Panc1 (cell line): ENCODE data around the gene IL17C. TPM values are rescaled to one million over a fixed set of nuclear protein-coding genes. Genes with fewer than 3 reads are reported as not detected.

Experiments used
- ATAC-seq: fragments of 200-7000 bp; cut with Tn5 transposase; 2 replicates; pipeline ENCODE4 v1.9.1; 2020; ENCODE audit warnings: mild to moderate bottlenecking, moderate library complexity
- BruUV-seq: library from RNA; stranded (reverse); fragments of 400-500 nt; replicated peaks from 2 replicates; lab custom pipeline; 2021; lab: Mats Ljungman, UMichigan
- CTCF ChIA-PET: fragments of 300-600 bp; sonication (Branson Sonifier 250); formaldehyde crosslinking; loops from one replicate; lab custom pipeline; 2022; ENCODE audit warnings: antibody characterized with exemption; lab: Charles Lee
- POLR2A ChIA-PET: fragments of 300-600 bp; sonication (Branson Sonifier 250); formaldehyde crosslinking; loops from one replicate; lab custom pipeline; 2022; ENCODE audit warnings: antibody characterized with exemption; lab: Charles Lee
- DNase-seq: peaks from one replicate; pipeline ENCODE4 v3.0.0-alpha.2; 2010; ENCODE audit warnings: low read depth, low spot score
- H3K27ac ChIP-seq: 2 replicates; pipeline ENCODE4 v1.5.1; 2011; ENCODE audit warnings: mild to moderate bottlenecking, low read length, inconsistent platforms
- H3K27me3 ChIP-seq: fragments of 200-500 bp; sonication (Bioruptor generic); 2 replicates; pipeline ENCODE4 v1.6.0; 2014; ENCODE audit warnings: low read length, inconsistent platforms; ENCODE audit not compliant: control insufficient read depth, insufficient read depth
- H3K36me3 ChIP-seq: fragments of 200-500 bp; sonication (Bioruptor generic); 2 replicates; pipeline ENCODE4 v1.5.1; 2014; ENCODE audit warnings: inconsistent platforms, mild to moderate bottlenecking, low read length, moderate library complexity; ENCODE audit not compliant: control insufficient read depth, insufficient read depth
- H3K4me1 ChIP-seq: 2 replicates; pipeline ENCODE4 v1.5.1; 2011; ENCODE audit warnings: inconsistent platforms, mild to moderate bottlenecking, low read length, moderate library complexity; ENCODE audit not compliant: control insufficient read depth, insufficient read depth
- H3K4me3 ChIP-seq, 2 experiments: 2 replicates each; pipeline ENCODE4 v1.5.1; 2011 to 2012; ENCODE audit warnings: low read depth in 2 of 2, low read length in 2 of 2, mild to moderate bottlenecking in 2 of 2, inconsistent platforms in 1 of 2, moderate library complexity in 1 of 2
- H3K9me3 ChIP-seq: fragments of 200-500 bp; sonication (Bioruptor generic); 2 replicates; pipeline ENCODE4 v1.5.1; 2014; ENCODE audit warnings: low read depth, mild to moderate bottlenecking, inconsistent platforms, low read length, moderate library complexity; ENCODE audit not compliant: control insufficient read depth, insufficient read depth
- POLR2AphosphoS5 ChIP-seq: IDR thresholded peaks from 2 replicates; pipeline ENCODE4 v1.6.1; 2012; ENCODE audit warnings: mild to moderate bottlenecking, low read depth, low read length, moderate library complexity
- SIN3A ChIP-seq: IDR thresholded peaks from 2 replicates; pipeline ENCODE4 v1.6.1; 2012; ENCODE audit warnings: low read depth, mild to moderate bottlenecking, low read length, moderate library complexity, borderline replicate concordance; ENCODE audit not compliant: insufficient read depth
- TCF7L2 ChIP-seq: IDR thresholded peaks from 2 replicates; pipeline ENCODE4 v1.6.1; 2011; ENCODE audit warnings: mild to moderate bottlenecking, low read depth, low read length, inconsistent platforms
- in situ Hi-C: cut with HindIII; loops from 2 replicates; pipeline ENCODE4 v1.10.0; 2016; ENCODE audit warnings: low sequenced_read_pairs, low pct_unique_long_range_greater_than_20kb
- intact Hi-C: fragments of 100-400 bp; cut with micrococcal nuclease; formaldehyde crosslinking; loops from one replicate; pipeline ENCODE4 v1.10.0; 2022; ENCODE audit not compliant: unreplicated experiment
- total RNA-seq: library from RNA; stranded (reverse); gene quantifications from one replicate; pipeline ENCODE4 v1.2.1, GENCODE V29; 2021; ENCODE audit not compliant: unreplicated experiment
- TF ChIP-seq, protein P1 (sequence below): fragments of 450-650 bp; IDR thresholded peaks from 2 replicates; pipeline ENCODE4 v1.5.1; 2017; ENCODE audit warnings: mild to moderate bottlenecking
- TF ChIP-seq, protein P2 (sequence below), 2 experiments: IDR thresholded peaks; 2 replicates each; pipeline ENCODE4 v1.6.1; 2011 to 2012; ENCODE audit warnings: low read depth in 2 of 2, control low read depth in 1 of 2, low read length in 1 of 2, mild to moderate bottlenecking in 1 of 2, moderate library complexity in 1 of 2; ENCODE audit not compliant: insufficient read depth in 1 of 2

IL17C gene
- total RNA-seq, 1 experiment from 2014 or later = not detected

DNA sequence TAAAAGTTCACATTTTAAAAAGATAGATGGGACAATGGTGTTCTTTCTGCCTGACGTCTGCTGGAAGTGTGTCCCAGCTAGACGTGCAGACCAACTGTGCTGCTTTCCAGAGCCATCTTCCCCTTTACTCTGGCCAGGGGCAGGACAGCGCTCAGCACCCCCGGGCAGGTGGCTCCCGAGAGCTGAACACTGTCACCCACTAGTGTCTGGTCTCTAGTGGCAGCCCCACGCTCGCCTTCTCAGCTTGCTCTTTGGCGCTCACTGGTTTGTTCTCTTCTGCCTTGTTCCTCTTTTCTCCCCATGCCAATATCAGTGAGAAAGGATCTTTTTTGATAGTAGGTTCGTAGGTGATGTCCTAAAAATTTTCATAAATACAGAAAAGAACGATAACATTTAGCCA lies 42.5 kb upstream of the IL17C start:
- DNase-seq (no peak), ATAC-seq (no peak)
- intact Hi-C loops (no loop called here), in situ Hi-C loops (no loop called here)
- CTCF ChIA-PET = interaction anchor here (0.6 kb wide), 1 partner anchor 38 kb away, joined by 4 read pairs; no protein-coding TSS in a partner anchor
- TF ChIP-seq, protein P1, sequence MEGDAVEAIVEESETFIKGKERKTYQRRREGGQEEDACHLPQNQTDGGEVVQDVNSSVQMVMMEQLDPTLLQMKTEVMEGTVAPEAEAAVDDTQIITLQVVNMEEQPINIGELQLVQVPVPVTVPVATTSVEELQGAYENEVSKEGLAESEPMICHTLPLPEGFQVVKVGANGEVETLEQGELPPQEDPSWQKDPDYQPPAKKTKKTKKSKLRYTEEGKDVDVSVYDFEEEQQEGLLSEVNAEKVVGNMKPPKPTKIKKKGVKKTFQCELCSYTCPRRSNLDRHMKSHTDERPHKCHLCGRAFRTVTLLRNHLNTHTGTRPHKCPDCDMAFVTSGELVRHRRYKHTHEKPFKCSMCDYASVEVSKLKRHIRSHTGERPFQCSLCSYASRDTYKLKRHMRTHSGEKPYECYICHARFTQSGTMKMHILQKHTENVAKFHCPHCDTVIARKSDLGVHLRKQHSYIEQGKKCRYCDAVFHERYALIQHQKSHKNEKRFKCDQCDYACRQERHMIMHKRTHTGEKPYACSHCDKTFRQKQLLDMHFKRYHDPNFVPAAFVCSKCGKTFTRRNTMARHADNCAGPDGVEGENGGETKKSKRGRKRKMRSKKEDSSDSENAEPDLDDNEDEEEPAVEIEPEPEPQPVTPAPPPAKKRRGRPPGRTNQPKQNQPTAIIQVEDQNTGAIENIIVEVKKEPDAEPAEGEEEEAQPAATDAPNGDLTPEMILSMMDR = no peak
- TF ChIP-seq SIN3A (no peak), TCF7L2 (no peak), POLR2AphosphoS5 (no peak)
- TF ChIP-seq, protein P2, sequence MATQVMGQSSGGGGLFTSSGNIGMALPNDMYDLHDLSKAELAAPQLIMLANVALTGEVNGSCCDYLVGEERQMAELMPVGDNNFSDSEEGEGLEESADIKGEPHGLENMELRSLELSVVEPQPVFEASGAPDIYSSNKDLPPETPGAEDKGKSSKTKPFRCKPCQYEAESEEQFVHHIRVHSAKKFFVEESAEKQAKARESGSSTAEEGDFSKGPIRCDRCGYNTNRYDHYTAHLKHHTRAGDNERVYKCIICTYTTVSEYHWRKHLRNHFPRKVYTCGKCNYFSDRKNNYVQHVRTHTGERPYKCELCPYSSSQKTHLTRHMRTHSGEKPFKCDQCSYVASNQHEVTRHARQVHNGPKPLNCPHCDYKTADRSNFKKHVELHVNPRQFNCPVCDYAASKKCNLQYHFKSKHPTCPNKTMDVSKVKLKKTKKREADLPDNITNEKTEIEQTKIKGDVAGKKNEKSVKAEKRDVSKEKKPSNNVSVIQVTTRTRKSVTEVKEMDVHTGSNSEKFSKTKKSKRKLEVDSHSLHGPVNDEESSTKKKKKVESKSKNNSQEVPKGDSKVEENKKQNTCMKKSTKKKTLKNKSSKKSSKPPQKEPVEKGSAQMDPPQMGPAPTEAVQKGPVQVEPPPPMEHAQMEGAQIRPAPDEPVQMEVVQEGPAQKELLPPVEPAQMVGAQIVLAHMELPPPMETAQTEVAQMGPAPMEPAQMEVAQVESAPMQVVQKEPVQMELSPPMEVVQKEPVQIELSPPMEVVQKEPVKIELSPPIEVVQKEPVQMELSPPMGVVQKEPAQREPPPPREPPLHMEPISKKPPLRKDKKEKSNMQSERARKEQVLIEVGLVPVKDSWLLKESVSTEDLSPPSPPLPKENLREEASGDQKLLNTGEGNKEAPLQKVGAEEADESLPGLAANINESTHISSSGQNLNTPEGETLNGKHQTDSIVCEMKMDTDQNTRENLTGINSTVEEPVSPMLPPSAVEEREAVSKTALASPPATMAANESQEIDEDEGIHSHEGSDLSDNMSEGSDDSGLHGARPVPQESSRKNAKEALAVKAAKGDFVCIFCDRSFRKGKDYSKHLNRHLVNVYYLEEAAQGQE (IDR thresholded peaks at IDR 0.05; ENCODE audit: insufficient read depth in 1 of 2, low read depth in 2 of 2, low read length in 1 of 2) = no peak
- Histone ChIP-seq H3K4me1 (no peaks in the 10 kb centered on the region), H3K27me3 (no peaks in the 10 kb centered on the region), H3K9me3 (no peaks in the 10 kb centered on the region), H3K27ac (no peak overlapping the region), H3K4me3 (no peak overlapping the region), H3K36me3 (peaks cover 2% of the 10 kb centered on the region; the same call in 1 of the 2 replicates)
- BruUV-seq = no TSS peak
- POLR2A ChIA-PET = no interaction called here

GRCh38 chr16:88596483-88596882 lies 41.9 kb upstream of the IL17C start:
- DNase-seq (no peak), ATAC-seq (no peak)
- TF ChIP-seq TCF7L2 (no peak), POLR2AphosphoS5 (no peak), SIN3A (no peak)
- TF ChIP-seq, protein P2 (IDR thresholded peaks at IDR 0.05; ENCODE audit: insufficient read depth in 1 of 2, low read depth in 2 of 2, low read length in 1 of 2) = no peak
- CTCF ChIA-PET = interaction anchor here (0.6 kb wide), 1 partner anchor 38 kb away, joined by 4 read pairs; no protein-coding TSS in a partner anchor
- no peaks in the 10 kb centered on the region for H3K27me3 ChIP-seq
- H3K36me3 ChIP-seq = peaks cover 2% of the 10 kb centered on the region; the same call in 1 of the 2 replicates
- in situ Hi-C loops (no loop called here), intact Hi-C loops (no loop called here)
- no peak overlapping the region for H3K27ac ChIP-seq
- no peaks in the 10 kb centered on the region for H3K4me1 ChIP-seq
- no TSS peak for BruUV-seq
- no peaks in the 10 kb centered on the region for H3K9me3 ChIP-seq
- POLR2A ChIA-PET = no interaction called here
- H3K4me3 ChIP-seq = no peak overlapping the region
